H9 (cell line): ENCODE data around the gene MRPS35. TPM values are rescaled to one million over a fixed set of nuclear protein-coding genes. Genes with fewer than 3 reads are reported as not detected.
"Not testable (repeated sequence)": the region's sequence is repeated elsewhere in the genome, so short reads cannot be mapped to it uniquely, and the experiment has no call there.

Experiments
- DNase-seq: peaks from one replicate; pipeline ENCODE4 v3.0.0-alpha.2; 2017
- H2AFZ ChIP-seq: one replicate; pipeline ENCODE4 v1.6.1; 2013; ENCODE audit warnings: mild to moderate bottlenecking, low read length, control low read depth, moderate library complexity
- H2AK5ac ChIP-seq: 2 replicates; pipeline ENCODE4 v1.6.1; 2013; ENCODE audit warnings: low read length, control low read depth, mixed read lengths; ENCODE audit not compliant: insufficient read length
- H2BK120ac ChIP-seq: one replicate; pipeline ENCODE4 v1.6.1; 2013; ENCODE audit warnings: low read depth, mild to moderate bottlenecking, low read length, control low read depth, inconsistent platforms; ENCODE audit not compliant: poor library complexity, severe bottlenecking
- H2BK12ac ChIP-seq: 2 replicates; pipeline ENCODE4 v1.6.1; 2013; ENCODE audit warnings: low read length, control low read depth, mixed read lengths, low read depth; ENCODE audit not compliant: insufficient read length
- H2BK15ac ChIP-seq: 2 replicates; pipeline ENCODE4 v1.6.1; 2013; ENCODE audit warnings: low read depth, low read length, control low read depth
- H2BK20ac ChIP-seq: one replicate; pipeline ENCODE4 v1.6.1; 2013; ENCODE audit warnings: low read depth, mild to moderate bottlenecking, low read length, control low read depth, inconsistent platforms; ENCODE audit not compliant: poor library complexity, severe bottlenecking
- H2BK5ac ChIP-seq: 2 replicates; pipeline ENCODE4 v1.6.1; 2013; ENCODE audit warnings: low read length, control low read depth, mixed read lengths; ENCODE audit not compliant: insufficient read length
- H3K14ac ChIP-seq: 2 replicates; pipeline ENCODE4 v1.6.1; 2013; ENCODE audit warnings: low read length, control low read depth; ENCODE audit not compliant: insufficient read depth
- H3K18ac ChIP-seq: 2 replicates; pipeline ENCODE4 v1.6.1; 2013; ENCODE audit warnings: low read depth, mild to moderate bottlenecking, mixed read lengths, low read length, control low read depth; ENCODE audit not compliant: insufficient read length
- H3K23ac ChIP-seq: 2 replicates; pipeline ENCODE4 v1.6.1; 2013; ENCODE audit warnings: low read length, control low read depth, mixed read lengths, low read depth; ENCODE audit not compliant: insufficient read length
- H3K23me2 ChIP-seq: 2 replicates; pipeline ENCODE4 v1.6.1; 2013; ENCODE audit warnings: low read depth, mild to moderate bottlenecking, mixed read lengths, low read length, control low read depth; ENCODE audit not compliant: insufficient read length, poor library complexity, severe bottlenecking
- H3K27ac ChIP-seq: 2 replicates; pipeline ENCODE4 v1.5.1; 2013; ENCODE audit warnings: low read length, control low read depth, mixed read lengths, low read depth; ENCODE audit not compliant: insufficient read length
- H3K27me3 ChIP-seq: 2 replicates; pipeline ENCODE4 v1.6.1; 2013; ENCODE audit warnings: low read length, control low read depth, inconsistent platforms; ENCODE audit not compliant: insufficient read depth
- H3K4ac ChIP-seq: 2 replicates; pipeline ENCODE4 v1.6.1; 2013; ENCODE audit warnings: low read depth, mild to moderate bottlenecking, control low read depth, inconsistent platforms, low read length, moderate library complexity
- H3K4me1 ChIP-seq: 2 replicates; pipeline ENCODE4 v1.6.1; 2013; ENCODE audit warnings: low read length, control low read depth, inconsistent platforms; ENCODE audit not compliant: insufficient read depth
- H3K4me2 ChIP-seq: 2 replicates; pipeline ENCODE4 v1.6.1; 2013; ENCODE audit warnings: low read length, control low read depth, mixed read lengths; ENCODE audit not compliant: insufficient read length, insufficient read depth
- H3K56ac ChIP-seq: 2 replicates; pipeline ENCODE4 v1.6.1; 2013; ENCODE audit warnings: low read depth, mild to moderate bottlenecking, mixed read lengths, low read length, control low read depth; ENCODE audit not compliant: insufficient read length
- H3K79me1 ChIP-seq: 2 replicates; pipeline ENCODE4 v1.6.1; 2013; ENCODE audit warnings: low read depth, mild to moderate bottlenecking, moderate library complexity, low read length, control low read depth, inconsistent platforms; ENCODE audit not compliant: insufficient read depth, poor library complexity, severe bottlenecking
- H3K79me2 ChIP-seq: 2 replicates; pipeline ENCODE4 v1.6.1; 2013; ENCODE audit warnings: low read length, control low read depth, inconsistent platforms; ENCODE audit not compliant: insufficient read depth
- H3K9ac ChIP-seq: 2 replicates; pipeline ENCODE4 v1.6.1; 2013; ENCODE audit warnings: low read length, control low read depth, mixed read lengths; ENCODE audit not compliant: insufficient read length; ENCODE audit errors: extremely low read depth
- H3K9me3 ChIP-seq: one replicate; pipeline ENCODE4 v1.6.1; 2013; ENCODE audit warnings: low read depth, low read length, inconsistent platforms; ENCODE audit not compliant: control insufficient read depth
- H3T11ph ChIP-seq: one replicate; pipeline ENCODE4 v1.6.1; 2013; ENCODE audit warnings: mild to moderate bottlenecking, low read length, control low read depth, inconsistent platforms
- H4K20me1 ChIP-seq: one replicate; pipeline ENCODE4 v1.6.1; 2013; ENCODE audit not compliant: control insufficient read depth, insufficient read length, insufficient read depth
- H4K5ac ChIP-seq: 2 replicates; pipeline ENCODE4 v1.6.1; 2013; ENCODE audit warnings: low read depth, mild to moderate bottlenecking, mixed read lengths, low read length, control low read depth; ENCODE audit not compliant: insufficient read length
- H4K8ac ChIP-seq: replicated peaks from 2 replicates; pipeline ENCODE4 v1.6.1; 2013; ENCODE audit warnings: low read length, control low read depth, mixed read lengths, low read depth; ENCODE audit not compliant: insufficient read length
- H4K91ac ChIP-seq: 2 replicates; pipeline ENCODE4 v1.6.1; 2013; ENCODE audit warnings: low read depth, mild to moderate bottlenecking, moderate library complexity, mixed read lengths, low read length, control low read depth; ENCODE audit not compliant: insufficient read length
- H3K27ac Mint-ChIP-seq, 3 experiments: 2 replicates in 2 of 3; 3 replicates in 1 of 3; pipeline ENCODE4 v1.8.0; 2020 to 2021; ENCODE audit warnings: mixed read lengths in 3 of 3, mild to moderate bottlenecking in 1 of 3, moderate library complexity in 1 of 3
- H3K27me3 Mint-ChIP-seq: 2 replicates; pipeline ENCODE4 v1.8.0; 2021; ENCODE audit warnings: low read depth, mild to moderate bottlenecking, moderate library complexity, mixed read lengths
- H3K36me3 Mint-ChIP-seq, 3 experiments: 2 replicates in 2 of 3; 3 replicates in 1 of 3; pipeline ENCODE4 v1.8.0; 2020 to 2021; ENCODE audit warnings: low read depth in 3 of 3, mixed read lengths in 3 of 3; ENCODE audit not compliant: insufficient read depth in 1 of 3
- H3K4me1 Mint-ChIP-seq, 2 experiments: 2 replicates each; pipeline ENCODE4 v1.8.0; 2020; ENCODE audit warnings: mixed read lengths in 2 of 2
- H3K4me3 Mint-ChIP-seq, 2 experiments: 2 replicates in 1 of 2; 3 replicates in 1 of 2; pipeline ENCODE4 v1.8.0; 2020 to 2021; ENCODE audit warnings: mild to moderate bottlenecking in 2 of 2, mixed read lengths in 2 of 2, moderate library complexity in 1 of 2
- H3K9me3 Mint-ChIP-seq, 2 experiments: 2 replicates in 1 of 2; 3 replicates in 1 of 2; pipeline ENCODE4 v1.8.0; 2020; ENCODE audit warnings: mild to moderate bottlenecking in 2 of 2, mixed read lengths in 2 of 2, moderate library complexity in 1 of 2
- WGBS: extraction: QIAGEN DNeasy Blood & Tissue Kit; methylation state at CpG from one replicate; pipeline ENCODE4 v1.1.7; 2013; ENCODE audit warnings: missing lambda C conversion rate, low lambda C conversion rate, mixed read lengths; ENCODE audit not compliant: insufficient read length; ENCODE audit errors: extremely low coverage; 5-methylcytosine and 5-hydroxymethylcytosine counted together
- total RNA-seq: library from RNA; stranded (reverse); gene quantifications from 2 replicates; pipeline ENCODE4 v1.2.1, GENCODE V29; 2021
- TF ChIP-seq, protein P1 (sequence below): fragments of 200-600 bp; sonication (generic); conservative IDR thresholded peaks from 3 replicates; pipeline ENCODE4 v1.8.0; 2021; ENCODE audit warnings: antibody characterized with exemption, mild to moderate bottlenecking

MRPS35 gene
- total RNA-seq, 1 experiment from 2014 or later: 45.4 TPM

- H3K9me3 ChIP-seq: no peaks in the 10 kb centered on the region
- no peaks in the 10 kb centered on the region for H3K27me3 ChIP-seq
- H3K23ac ChIP-seq: no peak overlapping the region
- H3K4me2 ChIP-seq: no peak overlapping the region
- Mint-ChIP-seq H3K27me3 (no peaks in the 10 kb centered on the region), H3K36me3 (peaks cover 2 to 45% (median 38%) of the 10 kb centered on the region in 3 experiments; a peak in 6 of 7 replicates), H3K9me3 (no peaks in the 10 kb centered on the region), H3K4me1 (no peaks in the 10 kb centered on the region), H3K27ac (no peak overlapping the region), H3K4me3 (no peak overlapping the region)
- H3K56ac ChIP-seq: no peak overlapping the region
- H2AFZ ChIP-seq: no peak overlapping the region
- H4K91ac ChIP-seq: no peak overlapping the region
- H4K8ac ChIP-seq: no peak overlapping the region
- no peaks in the 10 kb centered on the region for H4K20me1 ChIP-seq
- H3K23me2 ChIP-seq: no peaks in the 10 kb centered on the region
- H3K79me1 ChIP-seq: peaks cover 3% of the 10 kb centered on the region
- no peak overlapping the region for H3K4ac ChIP-seq
- H2BK5ac ChIP-seq: no peak overlapping the region
- no peak overlapping the region for H3T11ph ChIP-seq
- H3K4me1 ChIP-seq: no peaks in the 10 kb centered on the region
- H2AK5ac ChIP-seq: no peak overlapping the region
- H4K5ac ChIP-seq: no peak overlapping the region
- H3K9ac ChIP-seq: no peak overlapping the region
- no peak overlapping the region for H2BK120ac ChIP-seq
- H3K14ac ChIP-seq: no peak overlapping the region
- no peak overlapping the region for H2BK15ac ChIP-seq
- no peak overlapping the region for H2BK12ac ChIP-seq
- no peak for DNase-seq
- H2BK20ac ChIP-seq: no peak overlapping the region
- no peak overlapping the region for H3K27ac ChIP-seq
- TF ChIP-seq, protein P1, sequence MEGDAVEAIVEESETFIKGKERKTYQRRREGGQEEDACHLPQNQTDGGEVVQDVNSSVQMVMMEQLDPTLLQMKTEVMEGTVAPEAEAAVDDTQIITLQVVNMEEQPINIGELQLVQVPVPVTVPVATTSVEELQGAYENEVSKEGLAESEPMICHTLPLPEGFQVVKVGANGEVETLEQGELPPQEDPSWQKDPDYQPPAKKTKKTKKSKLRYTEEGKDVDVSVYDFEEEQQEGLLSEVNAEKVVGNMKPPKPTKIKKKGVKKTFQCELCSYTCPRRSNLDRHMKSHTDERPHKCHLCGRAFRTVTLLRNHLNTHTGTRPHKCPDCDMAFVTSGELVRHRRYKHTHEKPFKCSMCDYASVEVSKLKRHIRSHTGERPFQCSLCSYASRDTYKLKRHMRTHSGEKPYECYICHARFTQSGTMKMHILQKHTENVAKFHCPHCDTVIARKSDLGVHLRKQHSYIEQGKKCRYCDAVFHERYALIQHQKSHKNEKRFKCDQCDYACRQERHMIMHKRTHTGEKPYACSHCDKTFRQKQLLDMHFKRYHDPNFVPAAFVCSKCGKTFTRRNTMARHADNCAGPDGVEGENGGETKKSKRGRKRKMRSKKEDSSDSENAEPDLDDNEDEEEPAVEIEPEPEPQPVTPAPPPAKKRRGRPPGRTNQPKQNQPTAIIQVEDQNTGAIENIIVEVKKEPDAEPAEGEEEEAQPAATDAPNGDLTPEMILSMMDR: no peak
- H3K18ac ChIP-seq: no peak overlapping the region
- H3K79me2 ChIP-seq: no peaks in the 10 kb centered on the region
- WGBS: no CpG with 5 or more reads among the region's 1 CpG
These were observed 23.2 kb downstream of the MRPS35 start for GRCh38 chr12:27733791-27734190.

DNA sequence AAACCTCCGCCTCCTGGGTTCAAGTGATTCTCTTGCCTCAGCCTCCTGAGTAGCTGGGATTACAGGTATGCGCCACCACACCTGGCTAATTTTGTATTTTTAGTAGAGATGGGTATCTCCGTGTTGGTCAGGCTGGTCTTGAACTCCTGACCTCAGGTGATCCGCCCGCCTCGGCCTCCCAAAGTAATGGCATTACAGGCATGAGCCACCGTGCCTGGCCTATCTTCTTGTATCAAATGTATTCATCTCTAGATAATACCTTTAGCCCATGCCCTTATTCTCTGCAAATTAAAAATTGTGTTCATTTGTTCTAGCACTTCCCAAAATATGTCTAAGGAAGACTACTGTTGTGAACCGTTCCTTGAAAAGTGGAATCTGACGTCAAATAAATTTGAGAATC is 23.7 kb downstream of the MRPS35 start:
- not testable (repeated sequence) for H2BK15ac ChIP-seq, H3K4ac ChIP-seq, H3K4me2 ChIP-seq, H3K18ac ChIP-seq, H4K20me1 ChIP-seq, H2AK5ac ChIP-seq, H3T11ph ChIP-seq, H3K56ac ChIP-seq, H3K4me1 ChIP-seq, H3K27ac ChIP-seq, H4K8ac ChIP-seq, DNase-seq, H3K9me3 ChIP-seq, H3K4me1 Mint-ChIP-seq, H3K9ac ChIP-seq, H3K79me1 ChIP-seq, H3K27ac Mint-ChIP-seq, H3K4me3 Mint-ChIP-seq, H3K14ac ChIP-seq, H3K9me3 Mint-ChIP-seq, H3K23me2 ChIP-seq, H3K23ac ChIP-seq, H2BK5ac ChIP-seq, H4K5ac ChIP-seq, H3K27me3 Mint-ChIP-seq, H2BK20ac ChIP-seq, H4K91ac ChIP-seq, H2BK120ac ChIP-seq, H2BK12ac ChIP-seq, H3K79me2 ChIP-seq, H2AFZ ChIP-seq, H3K27me3 ChIP-seq
- H3K36me3 Mint-ChIP-seq: peaks cover 2 to 48% (median 38%) of the 10 kb centered on the region in 3 experiments; a peak in 6 of 7 replicates
- no CpG with 5 or more reads among the region's 9 CpGs for WGBS
